ENCODE results near the gene BMPR1B.

Gene BMPR1B

DNA sequence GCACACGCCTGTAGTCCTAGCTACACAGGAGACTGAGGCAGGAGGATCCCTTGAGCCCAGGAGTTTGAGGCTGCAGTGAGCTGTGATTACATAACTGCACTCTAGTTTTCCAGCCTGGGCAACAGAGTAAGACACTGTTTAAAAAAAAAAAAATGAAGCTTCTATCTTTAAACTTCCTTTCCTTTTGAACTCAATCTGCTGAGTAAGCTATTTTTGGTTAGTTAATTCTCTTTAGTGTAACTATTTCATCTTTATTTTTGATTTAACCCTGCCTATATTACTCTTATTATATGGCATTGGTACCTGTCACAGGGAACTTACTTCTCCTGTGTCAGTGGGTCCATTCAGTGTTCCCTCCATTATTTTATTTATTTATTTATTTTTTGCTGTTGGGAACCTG, 160.8 kb downstream of the BMPR1B start:
- DNase-seq: no peak

DNA sequence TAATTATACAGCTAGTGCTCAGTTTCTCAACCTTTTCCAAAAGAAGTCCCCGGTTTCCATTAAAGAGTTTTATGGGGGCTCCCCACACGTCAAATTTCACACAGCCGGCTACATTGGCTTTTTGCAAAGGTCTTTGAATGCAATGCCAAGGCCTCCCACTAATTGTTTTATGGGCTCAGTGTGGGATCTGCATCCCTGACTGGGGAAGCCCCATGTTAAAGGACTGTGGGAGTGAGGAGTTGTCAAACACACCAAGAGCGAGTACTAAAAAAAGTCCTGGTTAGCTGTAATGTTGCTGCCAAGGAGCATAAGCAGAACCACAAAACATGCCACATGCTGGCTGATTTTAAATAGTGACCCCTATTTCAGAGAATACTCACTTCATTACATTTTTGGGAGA, 162.6 kb downstream of the BMPR1B start:
- DNase-seq: no peak

DNA sequence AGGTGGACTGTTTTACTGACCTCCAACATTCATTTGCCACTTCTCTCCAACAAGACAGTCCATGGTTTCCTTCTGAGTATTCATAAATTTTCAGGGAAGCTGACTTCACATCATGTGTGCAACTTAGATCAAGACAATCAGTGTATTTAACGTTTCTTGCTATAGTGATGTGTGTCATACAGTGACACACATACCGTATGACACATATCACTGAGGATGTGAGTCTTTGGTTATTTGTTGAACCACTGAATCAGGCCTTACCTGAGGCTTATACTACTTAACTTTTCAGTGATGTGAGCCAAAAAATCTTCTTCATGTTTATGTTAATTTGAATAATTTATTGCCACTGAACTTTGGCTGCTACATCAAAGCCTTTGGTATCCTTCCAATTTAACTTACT, 166.8 kb downstream of the BMPR1B start:
- DNase-seq: no peak

DNA sequence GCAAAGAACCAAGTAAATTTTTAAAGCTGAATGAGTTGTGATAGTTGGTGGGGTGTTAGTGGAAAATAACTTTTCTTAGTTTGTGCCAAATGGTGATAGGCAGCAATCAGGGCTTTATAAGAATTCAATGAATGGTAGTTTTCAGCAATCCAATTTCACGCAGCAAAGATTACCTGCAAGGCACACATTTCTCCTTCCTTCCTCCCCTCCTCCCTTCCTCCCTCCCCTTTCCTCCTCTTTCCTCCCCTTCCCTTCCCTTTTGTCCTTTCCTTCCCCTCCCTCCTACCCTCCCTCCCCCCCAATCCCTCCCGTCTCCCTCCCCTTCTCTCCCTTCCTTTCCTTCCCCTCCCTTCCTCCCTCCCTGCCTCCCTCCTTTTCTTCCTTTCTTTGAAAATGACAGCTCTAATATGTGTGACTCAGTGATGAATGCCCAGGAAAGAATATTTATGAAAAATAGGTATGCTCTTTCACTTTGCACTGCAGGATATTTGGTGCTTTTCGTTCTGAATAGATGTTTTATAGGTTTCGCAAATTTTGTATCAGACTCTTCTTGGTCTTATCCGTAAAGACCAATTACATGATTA, 168.1 kb downstream of the BMPR1B start:
- DNase-seq: no peak

DNA sequence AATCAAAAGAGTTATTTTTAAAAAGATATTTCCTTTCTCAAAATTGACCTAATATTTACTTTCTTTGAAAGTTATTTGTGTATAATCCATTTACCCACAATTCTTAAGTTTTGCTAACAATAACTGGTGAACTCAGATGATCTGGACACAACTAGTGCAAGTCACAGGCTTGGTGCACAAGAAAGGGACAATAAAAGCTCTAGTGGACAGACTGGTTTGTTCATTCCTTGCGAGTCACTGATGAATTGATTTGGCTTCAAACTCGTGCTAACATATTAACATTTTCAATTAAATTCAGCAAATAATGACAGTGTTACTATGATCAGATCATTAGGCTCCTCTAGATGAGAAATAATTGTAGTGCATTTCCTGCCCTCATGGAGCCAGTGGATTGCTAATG, 169.2 kb downstream of the BMPR1B start:
- DNase-seq: no peak

DNA sequence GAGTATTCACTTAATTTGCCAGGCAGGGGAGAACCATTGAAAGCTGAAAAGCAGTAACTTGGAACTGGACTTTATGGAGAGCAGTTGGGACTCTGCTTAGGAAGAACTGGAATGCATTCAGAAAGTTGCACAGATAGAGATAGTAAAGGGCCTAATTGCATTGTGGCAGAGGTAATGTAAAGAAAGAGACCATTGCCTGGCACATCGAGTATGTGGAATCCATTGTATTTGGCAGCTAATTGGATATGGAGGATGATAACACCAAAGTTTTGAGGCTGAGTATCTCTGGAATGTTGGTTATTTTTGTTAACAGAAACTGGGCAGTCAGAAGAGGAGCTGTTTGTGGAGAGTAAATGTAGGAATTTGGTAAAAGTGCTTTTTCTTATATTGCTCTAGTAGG, 169.9 kb downstream of the BMPR1B start:
- DNase-seq: no peak

DNA sequence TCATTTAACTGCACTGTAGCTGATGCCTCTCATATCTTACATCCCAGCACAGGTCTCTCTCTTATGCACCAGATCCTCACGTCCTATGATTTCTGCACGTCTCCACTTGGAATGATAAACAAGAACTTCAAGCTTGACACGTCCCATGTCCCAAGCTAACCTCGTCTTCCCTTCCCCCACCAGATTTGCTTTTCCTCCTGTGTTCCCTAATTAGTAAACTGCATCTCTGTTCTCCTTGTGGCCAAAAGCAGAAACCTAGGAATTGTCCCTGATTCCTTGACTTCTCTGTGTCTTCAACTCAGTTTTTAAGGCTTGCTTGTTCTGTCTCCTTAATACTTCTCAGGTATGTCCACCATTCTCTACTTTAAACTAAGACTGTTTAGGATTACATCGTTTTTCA, 171.9 kb downstream of the BMPR1B start:
- no peak for DNase-seq

DNA sequence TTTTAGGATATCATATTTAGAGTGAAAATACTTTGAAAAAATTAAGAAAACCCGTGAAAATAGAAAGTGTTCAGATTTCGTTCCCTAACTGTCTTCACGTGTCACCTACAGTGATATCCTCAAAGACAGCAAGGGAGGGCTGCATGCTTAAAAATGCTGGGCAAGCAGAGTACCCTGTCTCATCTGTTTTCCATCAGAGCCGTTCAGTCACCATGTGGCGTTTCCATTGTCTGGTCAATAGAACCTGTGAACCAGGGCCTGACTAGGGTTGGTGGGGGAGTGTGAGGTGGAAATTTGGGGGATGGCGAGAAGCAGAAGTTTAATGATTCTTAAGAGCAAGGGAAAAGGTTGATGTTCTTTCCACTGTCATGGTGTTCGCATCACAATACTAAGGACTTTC, 173.9 kb downstream of the BMPR1B start:
- DNase-seq: no peak

DNA sequence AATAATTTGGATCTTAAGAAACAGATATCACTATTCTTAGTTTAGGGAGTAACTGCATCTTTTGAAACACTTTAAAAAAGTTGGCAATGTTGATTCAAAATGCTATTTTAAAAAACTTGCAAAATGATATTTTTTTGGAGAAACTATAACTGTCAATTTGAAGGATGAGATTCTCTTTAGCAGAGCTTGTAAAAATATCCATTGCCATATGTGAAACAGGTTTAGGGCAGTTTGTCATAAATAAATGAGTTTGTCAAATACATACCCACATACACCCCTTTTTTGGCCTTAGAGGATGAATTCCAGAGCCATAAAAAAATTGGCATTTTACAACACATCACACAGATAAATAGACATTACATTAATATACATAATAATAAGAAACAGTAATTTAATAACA, 174.6 kb downstream of the BMPR1B start:
- no peak for DNase-seq

DNA sequence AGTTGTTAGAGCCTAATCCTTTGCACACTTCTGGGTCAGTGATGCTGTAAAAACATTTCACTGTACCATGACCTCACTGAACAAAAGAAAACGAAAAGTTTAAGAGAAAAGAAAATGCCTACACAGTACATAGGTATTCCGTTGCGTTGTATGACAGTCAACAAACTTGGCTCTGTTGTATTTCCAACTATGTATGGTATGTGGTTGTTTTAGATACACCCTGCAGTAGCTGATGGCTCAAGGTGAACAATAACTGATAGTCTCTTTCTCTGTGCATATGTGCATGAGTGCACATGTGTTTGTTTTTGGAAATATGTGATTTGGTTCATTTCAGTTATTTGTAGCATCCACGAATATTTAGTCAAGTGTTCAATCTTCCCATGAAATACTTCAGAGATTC, 176.0 kb downstream of the BMPR1B start:
- no peak for DNase-seq

DNA sequence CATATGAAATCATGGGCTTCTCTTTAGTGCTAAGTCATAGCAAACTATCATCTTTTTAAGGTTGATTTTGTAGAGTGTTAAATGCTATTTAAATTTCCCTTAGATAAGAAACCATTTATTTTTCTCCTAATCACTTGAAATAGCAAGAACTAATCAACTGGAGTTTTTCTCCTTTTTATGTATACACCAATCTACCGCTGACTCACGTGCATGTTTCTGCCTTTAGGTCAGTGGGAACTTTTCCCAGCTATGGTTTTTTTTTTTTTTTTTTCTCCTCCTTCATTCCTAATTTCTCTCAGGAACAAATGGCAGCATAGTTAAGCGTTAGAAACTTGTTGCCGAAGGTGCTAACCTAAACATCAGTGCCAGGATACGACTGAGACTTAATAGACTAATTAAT, 176.4 kb downstream of the BMPR1B start:
- no peak for DNase-seq

DNA sequence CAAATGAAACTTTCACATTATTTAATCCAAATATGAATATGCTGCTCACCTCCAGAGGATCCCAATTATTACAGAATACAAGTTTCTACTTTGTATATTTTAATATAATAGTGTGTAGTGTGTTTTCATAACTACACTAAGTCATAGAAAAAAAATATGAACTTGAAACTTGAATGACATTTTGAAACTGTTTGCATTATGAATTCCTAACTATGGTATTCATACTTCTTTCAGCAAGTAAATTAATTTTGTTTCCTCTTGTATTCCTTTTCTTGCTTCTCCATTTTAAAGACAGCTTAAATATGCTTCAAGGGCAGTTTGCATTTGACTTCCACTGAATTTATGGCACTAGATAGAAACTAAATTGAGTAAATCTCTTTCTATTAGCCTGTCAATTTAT, 177.1 kb downstream of the BMPR1B start:
- no peak for DNase-seq

DNA sequence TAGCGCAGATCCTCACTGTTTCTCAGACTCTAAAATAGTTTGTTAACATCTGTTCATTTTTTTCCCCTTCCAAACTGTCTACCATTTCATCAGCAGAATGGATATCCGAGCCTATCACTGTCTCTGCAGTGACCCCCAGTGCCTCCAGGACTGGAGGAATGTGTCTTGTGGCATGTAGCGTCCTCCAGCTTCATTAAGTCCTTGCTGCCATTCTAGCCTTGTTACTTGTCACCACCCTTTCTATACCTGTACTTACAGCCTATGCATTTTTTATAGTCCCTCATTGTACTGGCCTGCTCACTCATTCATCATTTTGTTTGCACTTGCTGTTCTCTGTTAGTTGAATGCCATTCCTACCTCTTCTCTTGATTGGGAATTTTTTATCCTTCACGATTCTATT, 179.1 kb downstream of the BMPR1B start:
- no peak for DNase-seq

DNA sequence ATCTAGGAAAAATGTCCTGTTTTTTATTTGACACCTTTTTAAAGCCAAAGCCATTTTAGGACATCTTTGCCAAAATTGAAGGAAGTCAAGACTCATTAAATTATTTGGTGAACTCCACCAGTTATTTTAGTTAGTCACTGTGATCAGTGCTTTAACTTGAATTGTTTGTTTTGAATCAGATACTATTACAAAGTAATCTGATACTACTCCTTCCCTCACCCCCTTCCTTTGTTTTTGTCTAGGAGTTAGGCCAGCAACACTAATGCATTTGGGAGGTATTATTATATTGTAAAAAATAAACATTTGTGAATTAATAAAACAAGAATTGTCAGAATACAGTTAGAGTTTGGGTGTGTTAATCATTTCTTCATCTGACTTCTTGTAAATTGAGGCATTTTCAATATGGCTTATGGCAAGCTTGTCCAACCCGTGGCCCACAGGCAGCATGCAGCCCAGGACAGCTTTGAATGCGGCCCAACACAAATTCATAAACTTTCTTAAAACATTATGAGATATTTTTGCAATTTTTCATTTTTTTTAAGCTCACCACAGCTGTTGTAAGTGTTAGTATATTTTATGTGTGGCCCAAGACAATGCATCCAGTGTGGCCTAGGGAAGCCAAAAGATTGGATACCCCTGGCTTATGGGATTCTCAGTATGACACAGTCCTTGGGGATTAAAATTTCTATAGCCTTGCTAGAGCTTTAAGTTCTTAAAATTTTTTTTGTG, 182.2 kb downstream of the BMPR1B start:
- no peak for DNase-seq

DNA sequence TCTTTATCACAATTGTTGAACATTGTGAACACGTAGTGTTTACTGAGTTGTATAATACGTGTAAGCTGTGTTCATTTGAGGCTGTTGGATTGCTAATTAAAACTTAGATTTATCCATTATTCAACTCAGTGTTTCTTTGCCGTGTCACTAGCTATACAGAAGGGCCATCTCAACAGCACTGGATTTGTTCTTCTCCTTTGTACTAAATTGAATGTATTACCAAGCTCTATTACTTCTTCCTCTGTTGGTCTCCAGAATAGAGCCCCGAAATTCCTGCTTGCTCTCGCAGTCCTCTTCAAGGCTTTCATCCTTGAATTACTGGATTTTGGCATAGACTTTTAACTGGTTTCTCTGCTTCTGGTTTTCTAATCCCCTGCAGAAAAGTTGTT, 182.8 kb downstream of the BMPR1B start:
- no peak for DNase-seq

DNA sequence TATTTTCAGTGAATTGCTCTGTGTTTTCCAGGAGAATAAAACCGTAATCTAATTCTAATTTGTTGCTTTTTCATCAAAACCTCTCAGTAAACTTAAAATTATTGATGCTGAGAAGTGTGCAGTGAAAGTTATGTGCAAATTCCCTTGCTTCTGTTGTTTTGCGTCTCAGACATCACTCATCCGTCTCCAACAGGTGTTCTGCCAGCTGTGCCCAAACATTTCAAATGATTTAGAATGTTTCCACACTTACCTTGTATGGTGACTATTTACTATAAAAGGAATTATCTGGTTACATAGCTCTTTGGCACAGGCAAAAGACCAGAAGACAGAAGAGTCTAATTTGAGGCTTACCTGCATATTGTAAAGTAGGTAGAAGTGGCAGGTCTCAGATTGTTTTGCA, 184.0 kb downstream of the BMPR1B start:
- no peak for DNase-seq

DNA sequence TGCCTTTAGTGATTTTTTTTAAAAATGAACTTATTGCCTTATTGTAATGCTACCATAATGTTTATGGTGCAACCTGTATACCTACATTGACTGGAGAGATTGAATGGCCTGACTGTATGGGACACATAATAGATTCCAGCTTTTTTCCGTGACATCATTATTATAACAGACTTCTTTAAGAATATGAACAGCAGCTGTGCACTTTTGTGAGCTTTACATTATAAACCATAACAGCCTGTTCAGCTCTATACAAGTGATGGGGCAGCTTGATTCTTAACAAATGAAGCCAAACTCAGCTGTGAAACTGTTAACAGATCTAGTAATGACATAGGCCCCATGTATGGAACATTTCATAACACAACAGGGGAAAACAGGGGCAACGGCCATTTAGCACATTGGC, 187.0 kb downstream of the BMPR1B start:
- no peak for DNase-seq

DNA sequence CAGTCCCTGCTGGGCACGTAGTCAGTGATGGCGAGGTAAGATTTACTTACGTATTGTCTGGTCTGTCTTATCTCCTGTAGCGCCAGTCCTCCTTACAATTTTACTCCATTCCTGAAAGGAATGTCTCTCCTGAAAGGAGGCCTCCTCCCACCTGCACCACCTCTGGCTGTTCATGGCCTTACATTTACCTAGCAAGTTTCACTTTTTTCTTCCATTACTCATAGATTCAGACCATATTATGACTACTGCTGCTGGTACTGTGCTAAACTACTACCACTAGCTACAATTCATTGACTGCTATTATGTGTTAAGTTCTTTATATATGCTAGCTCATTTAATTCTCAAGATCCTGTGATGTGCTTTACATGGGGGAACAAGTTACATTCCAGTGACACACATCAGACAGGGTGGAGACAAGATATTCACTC, 189.9 kb downstream of the BMPR1B start:
- DNase-seq: no peak

DNA sequence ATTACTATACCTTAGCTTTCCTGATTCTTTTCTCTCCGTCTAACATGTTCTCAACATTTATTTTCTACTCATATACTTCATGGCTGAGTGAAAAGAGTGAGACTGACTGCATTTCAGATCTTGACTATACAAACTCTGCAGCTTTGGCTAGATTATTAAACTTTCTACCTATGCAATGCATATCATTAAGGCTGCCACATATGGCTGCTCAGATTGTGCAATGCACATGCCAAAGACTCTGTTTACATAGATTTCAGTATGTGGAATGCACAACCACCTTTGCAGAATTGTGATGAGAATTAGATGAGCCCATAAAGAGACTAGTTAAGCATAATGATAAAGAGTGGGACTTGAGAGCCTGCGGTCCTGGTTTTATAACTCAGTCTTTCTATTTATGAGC, 196.5 kb downstream of the BMPR1B start:
- DNase-seq: no peak

DNA sequence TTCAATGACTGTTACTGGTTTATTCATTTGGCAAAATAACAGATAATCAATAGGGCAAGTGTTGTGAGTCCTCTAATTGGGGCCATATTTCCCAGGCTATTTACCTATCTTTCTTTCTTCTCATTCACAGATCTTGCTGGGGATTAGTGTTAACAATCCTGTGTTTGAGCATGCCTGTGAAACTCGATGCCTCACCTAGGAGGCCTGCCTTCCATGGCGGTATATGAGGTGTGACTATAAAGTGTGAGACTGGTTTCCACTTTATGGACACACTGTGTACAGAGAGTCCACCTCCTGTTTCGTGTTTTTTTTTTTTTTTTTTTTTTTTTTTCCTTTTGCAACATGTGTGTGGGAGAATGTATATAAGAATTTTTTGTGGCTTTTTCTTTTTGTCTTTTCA, 199.3 kb downstream of the BMPR1B start:
- DNase-seq: no peak

DNA sequence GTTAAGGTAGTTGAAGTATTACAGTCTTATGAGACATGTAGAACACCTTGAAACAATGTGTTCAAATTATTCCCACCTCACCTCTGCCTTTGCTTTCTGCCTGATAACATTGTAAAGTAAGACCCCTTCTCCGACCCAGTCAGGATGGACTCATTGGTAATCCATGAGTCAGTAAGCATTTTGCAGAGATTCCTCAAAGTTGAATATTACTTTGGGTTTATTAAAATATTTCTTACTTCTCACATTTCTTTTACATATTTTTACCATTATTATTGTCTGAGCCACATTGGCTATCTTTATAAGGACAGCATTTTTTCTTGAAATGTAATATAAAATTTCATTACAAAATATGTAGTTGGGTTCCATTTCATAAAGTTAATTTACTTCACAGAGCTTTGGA, 201.6 kb downstream of the BMPR1B start:
- DNase-seq: no peak

DNA sequence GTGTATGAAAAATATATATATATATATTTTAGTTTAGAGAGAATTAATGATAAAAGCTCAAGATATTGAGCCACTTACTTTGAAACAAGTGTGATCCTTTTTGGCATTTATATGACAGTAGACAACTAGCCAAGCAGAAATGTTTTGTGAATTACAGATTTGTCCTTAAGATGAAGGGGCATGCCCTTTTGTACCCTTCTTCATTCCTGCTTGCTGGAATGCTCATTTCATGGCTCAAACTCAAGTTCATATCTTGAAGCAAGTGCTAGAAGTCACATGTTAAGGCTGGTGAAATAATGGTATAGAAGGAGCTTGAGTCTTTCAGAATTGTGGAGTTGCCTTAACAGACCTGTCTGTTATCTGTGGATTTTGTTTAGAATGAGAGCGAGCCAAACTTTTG, 203.0 kb downstream of the BMPR1B start:
- no peak for DNase-seq

DNA sequence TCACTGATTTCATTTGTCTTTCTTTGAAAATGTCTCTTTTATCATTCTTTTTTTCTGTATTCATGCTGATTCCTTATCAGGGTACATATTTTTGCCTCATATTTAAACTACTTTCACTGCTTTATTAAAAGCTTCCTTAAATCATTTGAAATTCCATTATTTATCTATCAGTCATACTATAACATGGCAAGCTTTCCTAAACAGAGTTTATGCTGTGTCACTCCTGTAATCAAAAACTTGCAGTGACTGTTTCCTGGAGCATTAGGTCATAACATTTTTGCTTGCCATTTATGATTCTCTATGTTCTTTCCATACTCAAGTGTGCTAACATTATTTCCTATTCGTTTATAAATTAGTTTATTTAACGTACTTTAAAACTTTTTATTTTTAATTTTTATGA, 203.7 kb downstream of the BMPR1B start:
- DNase-seq: no peak

DNA sequence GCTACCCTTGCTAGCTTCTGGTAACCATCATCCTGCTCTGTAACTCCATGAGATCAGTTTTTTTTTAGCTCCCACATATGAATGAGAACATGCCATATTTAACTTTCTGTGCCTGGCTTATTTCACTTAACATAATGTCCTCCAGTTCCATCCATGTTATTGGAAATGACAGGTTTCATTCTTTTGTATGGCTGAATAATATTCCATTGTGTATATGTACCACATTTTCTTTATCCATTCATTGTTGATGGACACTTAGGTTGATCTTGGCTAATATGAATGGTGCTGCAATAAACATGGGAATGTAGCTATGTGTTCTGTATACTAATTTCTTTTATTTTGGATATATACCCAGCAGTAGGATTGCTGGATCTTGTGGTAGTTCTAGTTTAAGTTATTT, 204.7 kb downstream of the BMPR1B start:
- no peak for DNase-seq

DNA sequence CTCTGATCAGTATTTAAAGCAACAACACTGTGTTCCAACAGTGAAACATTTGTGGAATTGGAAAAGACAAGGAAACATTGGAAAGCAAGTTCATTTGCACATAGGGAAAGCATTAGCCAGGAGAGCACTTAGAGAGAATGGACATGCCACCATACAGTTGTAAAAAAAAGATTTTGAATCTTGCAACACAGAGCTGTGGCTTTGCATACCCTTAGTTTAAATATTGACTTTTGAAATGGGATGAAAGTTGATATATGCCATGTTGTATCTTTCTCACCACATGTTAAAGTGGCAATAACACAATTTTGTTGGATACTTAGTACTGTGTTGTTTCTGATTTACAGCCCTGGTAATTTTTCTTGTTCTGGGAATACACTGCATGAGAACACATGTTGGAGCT, 208.1 kb downstream of the BMPR1B start:
- DNase-seq: no peak

Data from activated naive CD4-positive, alpha-beta T cell treated with Interleukin-2 at 50 U/mL for 16 hours (primary cell).